Measurements from ENCODE around the gene FER.

DNA sequence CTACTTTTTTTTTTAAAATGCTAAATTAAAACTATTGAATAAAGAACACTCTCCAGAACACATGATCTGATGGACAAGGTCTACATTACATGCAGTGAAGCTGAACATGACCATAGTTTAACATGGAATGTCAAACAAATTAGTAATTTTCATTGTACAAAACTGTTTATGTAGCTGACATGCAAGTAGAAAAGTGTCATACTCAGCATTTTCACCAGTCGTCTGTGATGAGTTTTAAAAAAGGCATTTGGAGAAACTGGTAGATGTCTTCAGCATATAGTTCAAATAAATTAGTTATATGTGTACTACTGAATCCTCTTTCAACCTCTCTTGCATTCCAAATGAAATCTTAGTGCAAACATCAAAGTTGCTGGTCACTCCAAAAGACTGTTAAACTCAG, 301.9 kb downstream of the FER start:
- no peak for TF ChIP-seq POLR2A (IDR thresholded peaks at IDR 0.05)
- TF ChIP-seq POLR2AphosphoS5 (IDR thresholded peaks at IDR 0.05) = no peak
